ENCODE data around the gene LOX.

LOX gene

GRCh38 chr5:122078116-122079110, at the start of gene LOX:
LOX (minus strand) TSS chr5:122078259; CDS start chr5:122077985, 274 bp downstream.
- DNase-seq (ENCODE audit: low read depth): peak; percentile 95
- H3K4me3 ChIP-seq (ENCODE audit: low read depth, low read length): peak within 1 kb of the TSS; percentile 93

- H3K4me3 ChIP-seq (ENCODE audit: low read depth, low read length): no peak overlapping the region
- DNase-seq (ENCODE audit: low read depth): no peak
Observed at GRCh38 chr5:122126756-122127321, 48.8 kb upstream of the LOX start.

GRCh38 chr5:122126177-122126755, 48.2 kb upstream of the LOX start:
- no peak overlapping the region for H3K4me3 ChIP-seq (ENCODE audit: low read depth, low read length)
- peak; percentile 72 for DNase-seq (ENCODE audit: low read depth)

GRCh38 chr5:122124766-122125165, 46.7 kb upstream of the LOX start:
- H3K4me3 ChIP-seq (ENCODE audit: low read depth, low read length): no peak overlapping the region
- DNase-seq (ENCODE audit: low read depth): no peak

- no peak overlapping the region for H3K4me3 ChIP-seq (ENCODE audit: low read depth, low read length)
- no peak for DNase-seq (ENCODE audit: low read depth)
Observed at GRCh38 chr5:122121479-122122465, 43.7 kb upstream of the LOX start.

GRCh38 chr5:122120957-122121356, 42.9 kb upstream of the LOX start:
- H3K4me3 ChIP-seq (ENCODE audit: low read depth, low read length): no peak overlapping the region
- DNase-seq (ENCODE audit: low read depth): no peak

- no peak for DNase-seq (ENCODE audit: low read depth)
Observed at GRCh38 chr5:122120493-122120892, 42.4 kb upstream of the LOX start.

GRCh38 chr5:122119205-122119604, 41.1 kb upstream of the LOX start:
- DNase-seq (ENCODE audit: low read depth): no peak
- H3K4me3 ChIP-seq (ENCODE audit: low read depth, low read length): no peak overlapping the region

More at GRCh38 chr5:122120493-122120892, 42.4 kb upstream of the LOX start:
- H3K4me3 ChIP-seq (ENCODE audit: low read depth, low read length): no peak overlapping the region

- H3K4me3 ChIP-seq (ENCODE audit: low read depth, low read length): no peak overlapping the region
- no peak for DNase-seq (ENCODE audit: low read depth)
Observed at GRCh38 chr5:122118356-122118948, 40.4 kb upstream of the LOX start.

GRCh38 chr5:122114501-122114900, 36.4 kb upstream of the LOX start:
- no peak overlapping the region for H3K4me3 ChIP-seq (ENCODE audit: low read depth, low read length)
- DNase-seq (ENCODE audit: low read depth): no peak

- no peak overlapping the region for H3K4me3 ChIP-seq (ENCODE audit: low read depth, low read length)
- no peak for DNase-seq (ENCODE audit: low read depth)
Observed at GRCh38 chr5:122112733-122113558, 34.9 kb upstream of the LOX start.

GRCh38 chr5:122112063-122112462, 34.0 kb upstream of the LOX start:
- no peak for DNase-seq (ENCODE audit: low read depth)
- no peak overlapping the region for H3K4me3 ChIP-seq (ENCODE audit: low read depth, low read length)

- H3K4me3 ChIP-seq (ENCODE audit: low read depth, low read length): no peak overlapping the region
- no peak for DNase-seq (ENCODE audit: low read depth)
Observed at GRCh38 chr5:122111460-122111859, 33.4 kb upstream of the LOX start.

GRCh38 chr5:122110987-122111386, 32.9 kb upstream of the LOX start:
- no peak overlapping the region for H3K4me3 ChIP-seq (ENCODE audit: low read depth, low read length)
- DNase-seq (ENCODE audit: low read depth): no peak

GRCh38 chr5:122107016-122107415, 29.0 kb upstream of the LOX start:
- DNase-seq (ENCODE audit: low read depth): no peak
- no peak overlapping the region for H3K4me3 ChIP-seq (ENCODE audit: low read depth, low read length)

GRCh38 chr5:122105909-122106308, 27.9 kb upstream of the LOX start:
- DNase-seq (ENCODE audit: low read depth): no peak
- no peak overlapping the region for H3K4me3 ChIP-seq (ENCODE audit: low read depth, low read length)

GRCh38 chr5:122102825-122103224, 24.8 kb upstream of the LOX start:
- DNase-seq (ENCODE audit: low read depth): peak; percentile 72
- H3K4me3 ChIP-seq (ENCODE audit: low read depth, low read length): no peak overlapping the region

- no peak overlapping the region for H3K4me3 ChIP-seq (ENCODE audit: low read depth, low read length)
- DNase-seq (ENCODE audit: low read depth): no peak
Observed at GRCh38 chr5:122101636-122102285, 23.7 kb upstream of the LOX start.
